Epidermal melanocyte (primary cell): ENCODE results near the gene TRIM41.
"Not testable (repeated sequence)": the region's sequence is repeated elsewhere in the genome, so short reads cannot be mapped to it uniquely, and the experiment has no call there.

Source experiments
- DNase-seq: peaks from one replicate; pipeline ENCODE4 v3.0.0; 2011; ENCODE audit warnings: low spot score; ENCODE audit not compliant: insufficient read length

Gene TRIM41

GRCh38 chr5:181248277-181248676 lies 25.2 kb downstream of the TRIM41 start:
- no peak for DNase-seq

- no peak for DNase-seq
These were observed 32.2 kb downstream of the TRIM41 start for GRCh38 chr5:181255276-181255675.

GRCh38 chr5:181255836-181256578 lies 32.9 kb downstream of the TRIM41 start:
- DNase-seq: no peak

GRCh38 chr5:181258576-181258975 lies 35.5 kb downstream of the TRIM41 start:
- no peak for DNase-seq

DNA sequence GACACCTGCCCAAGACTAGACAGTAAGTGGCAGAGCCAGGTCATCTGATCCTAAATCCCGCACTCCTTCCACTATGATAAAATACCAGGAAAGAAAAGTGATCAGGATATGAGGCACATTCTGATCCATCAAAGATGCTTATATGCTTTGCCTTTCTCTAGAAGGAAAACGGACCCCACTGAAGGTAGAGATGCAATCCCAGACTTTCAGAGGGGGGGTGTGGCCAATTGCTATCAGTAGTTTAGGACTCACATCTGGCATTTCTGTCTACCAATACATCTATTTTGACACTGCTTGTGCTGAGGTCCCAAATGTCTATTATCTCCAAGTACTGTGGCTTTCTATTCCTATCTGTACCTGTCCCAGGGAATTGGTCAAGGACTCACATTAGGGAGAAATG lies 36.2 kb downstream of the TRIM41 start:
- DNase-seq: no peak

DNA sequence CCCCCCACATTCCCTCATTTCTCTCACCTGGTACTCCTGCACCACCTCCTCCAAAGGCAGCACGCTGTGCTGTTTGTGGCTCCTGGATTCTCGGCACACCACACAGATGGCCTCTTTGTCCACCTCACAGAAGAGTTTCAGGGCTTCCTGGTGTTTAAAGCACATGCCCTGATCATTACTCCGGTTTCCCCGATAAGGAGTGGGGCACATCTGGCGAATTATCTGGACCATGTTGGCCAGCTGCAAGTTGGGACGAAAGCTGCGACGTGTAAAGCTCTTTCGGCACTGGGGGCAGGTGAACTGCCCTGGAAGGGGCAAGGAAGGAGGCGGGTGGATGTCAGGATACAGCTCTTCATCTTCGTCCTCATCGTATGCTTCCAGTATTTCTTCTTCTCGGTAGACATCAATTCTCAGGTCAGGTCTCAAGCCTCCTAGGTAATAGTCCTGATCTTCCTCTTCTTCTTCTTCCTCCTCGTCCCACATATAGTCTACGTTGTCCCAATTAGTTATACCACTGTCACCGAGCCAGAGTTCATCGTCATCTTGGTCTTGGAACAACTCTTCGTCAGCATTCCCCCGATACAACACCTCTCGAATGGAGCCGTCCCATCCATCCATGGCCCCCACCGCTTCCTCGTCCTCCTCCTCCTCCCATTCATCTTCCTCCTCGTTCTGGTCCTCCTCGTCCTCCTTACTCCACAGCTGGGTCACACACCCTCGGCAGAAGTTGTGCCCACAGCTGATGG lies 37.1 kb downstream of the TRIM41 start:
- no peak for DNase-seq

DNA sequence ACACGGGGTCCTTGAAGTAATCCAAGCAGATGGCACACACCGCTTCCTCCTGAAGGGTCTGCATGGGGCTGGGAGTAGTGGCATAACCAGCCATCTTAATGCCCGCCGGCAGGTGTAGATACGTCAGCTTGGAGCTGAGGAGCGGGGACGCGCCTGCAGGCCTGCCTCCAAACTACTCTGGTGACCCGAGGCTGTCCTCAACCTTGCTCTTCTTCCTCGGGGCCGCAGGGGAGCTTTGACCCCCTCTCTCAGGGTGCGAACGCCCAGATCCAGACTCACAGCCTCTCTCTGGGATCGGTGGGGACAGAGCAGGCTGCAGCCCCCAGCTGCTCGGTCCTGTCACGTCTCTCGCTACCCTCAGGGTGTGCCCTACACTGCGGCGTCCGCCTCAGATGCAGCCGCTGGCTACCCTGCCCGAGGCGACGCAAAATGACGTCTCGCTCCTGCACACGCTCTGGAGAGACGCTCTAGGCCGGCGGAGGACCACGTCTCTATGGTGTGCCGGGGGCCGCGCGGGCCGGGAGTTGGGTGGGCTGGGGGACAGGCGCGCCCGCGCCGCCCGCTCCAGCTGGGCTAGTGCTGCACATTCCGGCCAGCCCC lies 37.7 kb downstream of the TRIM41 start, which contains the start of gene TRIM52:
Gene TRIM52 (minus strand): TSS at position 424 of the 600 bp plus-strand sequence. CDS start 330 bp downstream, at position 94.
- peak; percentile 66 for DNase-seq

GRCh38 chr5:181261320-181262049 lies 38.4 kb downstream of the TRIM41 start:
- DNase-seq: no peak

- no peak for DNase-seq
These were observed 40.6 kb downstream of the TRIM41 start for GRCh38 chr5:181263633-181264032.

GRCh38 chr5:181265092-181265671 lies 42.1 kb downstream of the TRIM41 start:
- no peak for DNase-seq

- not testable (repeated sequence) for DNase-seq
These were observed 44.3 kb downstream of the TRIM41 start for GRCh38 chr5:181267291-181267904.

DNA sequence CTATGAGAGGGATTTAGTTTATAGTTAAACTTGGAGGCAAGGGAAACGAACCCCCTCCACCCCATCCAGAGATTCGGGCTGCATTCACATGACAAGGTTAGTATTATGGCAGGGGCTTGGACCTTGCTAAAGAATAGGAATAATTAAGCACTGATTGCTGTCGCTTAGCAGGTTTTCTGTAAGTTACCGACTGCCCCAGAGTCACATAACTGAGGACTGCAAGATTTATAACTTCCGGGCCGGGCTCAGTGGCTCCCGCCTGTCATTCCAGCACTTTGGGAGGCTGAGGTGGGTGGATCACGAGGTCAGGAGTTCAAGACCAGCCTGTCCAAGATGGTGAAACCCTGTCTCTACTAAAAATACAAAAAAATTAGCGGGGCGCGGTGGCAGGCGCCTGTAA lies 44.8 kb downstream of the TRIM41 start:
- not testable (repeated sequence) for DNase-seq

GRCh38 chr5:181271081-181271480 lies 48.0 kb downstream of the TRIM41 start:
- no peak for DNase-seq

GRCh38 chr5:181273433-181273744 lies 50.3 kb downstream of the TRIM41 start:
- DNase-seq: not testable (repeated sequence)

- no peak for DNase-seq
These were observed 57.2 kb downstream of the TRIM41 start for GRCh38 chr5:181280251-181280762.

GRCh38 chr5:181281077-181281983 lies 58.2 kb downstream of the TRIM41 start:
- no peak for DNase-seq

GRCh38 chr5:181281984-181282316 lies 58.9 kb downstream of the TRIM41 start:
- no peak for DNase-seq

DNA sequence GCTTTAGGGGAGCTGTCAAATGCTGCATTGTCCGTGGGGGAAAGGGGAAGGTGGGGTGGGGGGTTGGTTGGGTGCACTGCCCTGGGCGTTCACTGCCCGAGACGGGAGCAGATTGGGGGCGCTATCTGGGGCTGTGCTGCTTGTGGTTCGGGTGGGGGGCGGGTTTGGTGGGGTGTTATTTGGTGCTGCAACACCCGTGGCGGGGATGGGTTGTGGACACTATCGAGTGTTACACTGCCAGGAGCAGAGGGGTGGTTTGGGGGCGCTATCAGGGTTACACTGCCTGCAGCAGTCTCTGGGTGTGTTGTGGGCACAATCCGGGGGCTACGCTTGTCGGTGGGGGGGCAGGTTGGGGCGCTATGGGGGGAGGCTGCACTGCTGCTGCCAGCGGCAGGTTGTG lies 59.3 kb downstream of the TRIM41 start:
- DNase-seq: not testable (repeated sequence)

- no peak for DNase-seq
These were observed 59.8 kb downstream of the TRIM41 start for GRCh38 chr5:181282874-181283273.

GRCh38 chr5:181283347-181283746 lies 60.3 kb downstream of the TRIM41 start:
- DNase-seq: no peak
